Measurements from ENCODE around the gene A3GALT2. TPM values are rescaled to one million over a fixed set of nuclear protein-coding genes. Genes with fewer than 3 reads are reported as not detected.

The A3GALT2 gene
- total and polyA plus RNA-seq, 2 donors (not counting 1 experiment from before 2014, with no cell fraction given), result not detected

- peaks cover 35% of the 10 kb centered on the region for H3K4me1 Mint-ChIP-seq
- no peak overlapping the region for H3K9ac ChIP-seq (ENCODE audit: low read length)
- intact Hi-C loops (cut with micrococcal nuclease), result no loop called here
- no peak overlapping the region for H3K4me3 ChIP-seq (ENCODE audit: control extremely low read depth in 1 of 5, extremely low read depth in 1 of 5, insufficient read depth in 1 of 5, low read depth in 2 of 5, low read length in 4 of 5)
- H3K4me2 ChIP-seq (replicated peaks; ENCODE audit: low read depth, low read length, poor library complexity, severe bottlenecking), result peak overlapping the region; percentile 32
- no peaks in the 10 kb centered on the region for H3K9me3 ChIP-seq (ENCODE audit: control extremely low read depth in 1 of 3, control insufficient read depth in 2 of 3, insufficient read depth in 1 of 3, low read length in 2 of 3)
- ChIA-PET POLR2A (no interaction called here), CTCF (interaction anchor here (0.6 to 1.3 kb wide), 3 partner anchors 45 to 73 kb away, joined by 3 to 5 read pairs (median 5); no protein-coding TSS in a partner anchor)
- DNase-seq (no peak), ATAC-seq (ENCODE audit: low read depth) (no peak)
- H3K4me3 Mint-ChIP-seq, result no peak overlapping the region
- H3K27me3 ChIP-seq (replicated peaks in 1 of 4; ENCODE audit: control extremely low read depth in 1 of 4, control insufficient read depth in 3 of 4, insufficient read depth in 4 of 4, low read length in 3 of 4), result no peaks in the 10 kb centered on the region
- TF ChIP-seq EZH2 (IDR thresholded peaks at IDR 0.05; ENCODE audit: borderline replicate concordance, insufficient read depth, low read depth, low read length, poor library complexity, severe bottlenecking) (no peak), CTCF (IDR thresholded peaks at IDR 0.05) (no peak)
- no peaks in the 10 kb centered on the region for H3K9me3 Mint-ChIP-seq (ENCODE audit: insufficient read depth)
- H3K36me3 ChIP-seq (replicated peaks in 1 of 2; ENCODE audit: control extremely low read depth in 1 of 2, control insufficient read depth in 1 of 2, extremely low read depth in 1 of 2, insufficient read depth in 2 of 2, low read length in 1 of 2), result peaks cover 0 to 6% of the 10 kb centered on the region in 2 experiments
- no peaks in the 10 kb centered on the region for H3K27me3 Mint-ChIP-seq
- H2AFZ ChIP-seq (ENCODE audit: insufficient read depth, low read depth, low read length, poor library complexity, severe bottlenecking), result no peak overlapping the region
- H4K20me1 ChIP-seq (ENCODE audit: control insufficient read depth, insufficient read depth, low read length, poor library complexity, severe bottlenecking), result peaks cover 73% of the 10 kb centered on the region
- peaks cover 11 to 14% of the 10 kb centered on the region in 2 donors for H3K4me1 ChIP-seq (ENCODE audit: control insufficient read depth in 2 of 2, insufficient read depth in 2 of 2, low read length in 2 of 2)
- no peak overlapping the region for H3K27ac Mint-ChIP-seq
- no peak overlapping the region for H3K27ac ChIP-seq (ENCODE audit: low read length in 2 of 2)
- H3K79me2 ChIP-seq (ENCODE audit: control insufficient read depth, insufficient read depth, low read length), result peaks cover 91% of the 10 kb centered on the region
- WGBS (ENCODE audit: insufficient coverage), result 72% methylated on average over 3 of the region's 7 CpGs
Measured at GRCh38 chr1:33342041-33342723, 21.3 kb upstream of the A3GALT2 start.

- no peaks in the 10 kb centered on the region for H3K27me3 ChIP-seq (replicated peaks in 1 of 4; ENCODE audit: control extremely low read depth in 1 of 4, control insufficient read depth in 3 of 4, insufficient read depth in 4 of 4, low read length in 3 of 4)
- ChIA-PET POLR2A (no interaction called here), CTCF (interaction anchor here (1.1 to 1.3 kb wide), 2 partner anchors 45 to 128 kb away, joined by 4 to 5 read pairs; no protein-coding TSS in a partner anchor)
- no peak for TF ChIP-seq CTCF (IDR thresholded peaks at IDR 0.05)
- TF ChIP-seq EZH2 (IDR thresholded peaks at IDR 0.05; ENCODE audit: borderline replicate concordance, insufficient read depth, low read depth, low read length, poor library complexity, severe bottlenecking), result no peak
- H3K9ac ChIP-seq (ENCODE audit: low read length), result no peak overlapping the region
- intact Hi-C loops (cut with micrococcal nuclease), result no loop called here
- Mint-ChIP-seq H3K27ac (no peak overlapping the region), H3K4me1 (peaks cover 26% of the 10 kb centered on the region), H3K9me3 (ENCODE audit: insufficient read depth) (no peaks in the 10 kb centered on the region), H3K27me3 (no peaks in the 10 kb centered on the region), H3K4me3 (no peak overlapping the region)
- no peak overlapping the region for H3K27ac ChIP-seq (ENCODE audit: low read length in 2 of 2)
- peaks cover 0 to 6% of the 10 kb centered on the region in 2 experiments for H3K36me3 ChIP-seq (replicated peaks in 1 of 2; ENCODE audit: control extremely low read depth in 1 of 2, control insufficient read depth in 1 of 2, extremely low read depth in 1 of 2, insufficient read depth in 2 of 2, low read length in 1 of 2)
- H3K4me3 ChIP-seq (ENCODE audit: control extremely low read depth in 1 of 5, extremely low read depth in 1 of 5, insufficient read depth in 1 of 5, low read depth in 2 of 5, low read length in 4 of 5), result no peak overlapping the region
- H3K4me2 ChIP-seq (replicated peaks; ENCODE audit: low read depth, low read length, poor library complexity, severe bottlenecking), result no peak overlapping the region
- peaks cover 77% of the 10 kb centered on the region for H4K20me1 ChIP-seq (ENCODE audit: control insufficient read depth, insufficient read depth, low read length, poor library complexity, severe bottlenecking)
- whole genome bisulfite sequencing (ENCODE audit: insufficient coverage), result 100% methylated on average over 3 of the region's 6 CpGs
- peaks cover 82% of the 10 kb centered on the region for H3K79me2 ChIP-seq (ENCODE audit: control insufficient read depth, insufficient read depth, low read length)
- H3K9me3 ChIP-seq (ENCODE audit: control extremely low read depth in 1 of 3, control insufficient read depth in 2 of 3, insufficient read depth in 1 of 3, low read length in 2 of 3), result no peaks in the 10 kb centered on the region
- ATAC-seq (ENCODE audit: low read depth) (no peak), DNase-seq (no peak)
- H3K4me1 ChIP-seq (ENCODE audit: control insufficient read depth in 2 of 2, insufficient read depth in 2 of 2, low read length in 2 of 2), result peaks cover 11 to 14% of the 10 kb centered on the region in 2 donors
- no peak overlapping the region for H2AFZ ChIP-seq (ENCODE audit: insufficient read depth, low read depth, low read length, poor library complexity, severe bottlenecking)
Measured at GRCh38 chr1:33341190-33341589, 20.3 kb upstream of the A3GALT2 start.
